Esophagus squamous epithelium (tissue), 5 donors: ENCODE results near the gene HECTD2. TPM values are rescaled to one million over a fixed set of nuclear protein-coding genes. Genes with fewer than 3 reads are reported as not detected.

Experiments used
- DNase-seq: peaks from one replicate; lab custom pipeline; 2025; lab: John Stamatoyannopoulos, UW
- H3K27ac ChIP-seq, 4 donors: fragments of 200-600 bp; sonication (generic); one replicate each; pipeline ENCODE4 v1.5.1; 2016 to 2019; ENCODE audit warnings: mild to moderate bottlenecking in 1 of 4
- H3K27me3 ChIP-seq, 4 donors: fragments of 200-600 bp; sonication (generic); 1 replicate in 3 of 4; 2 replicates in 1 of 4; pipeline versions ENCODE4 v1.5.1 to v1.6.0; 2017 to 2021; ENCODE audit warnings: antibody characterized with exemption in 1 of 4
- H3K36me3 ChIP-seq, 3 donors: fragments of 200-600 bp; sonication (generic); one replicate each; pipeline ENCODE4 v1.5.1; 2016 to 2019
- H3K4me1 ChIP-seq, 3 donors: fragments of 200-600 bp; sonication (generic); one replicate each; pipeline ENCODE4 v1.5.1; 2017 to 2019
- H3K4me3 ChIP-seq, 4 donors: fragments of 200-600 bp; sonication (generic); 1 replicate in 3 of 4; 2 replicates in 1 of 4; pipeline ENCODE4 v1.5.1; 2016 to 2019; ENCODE audit warnings: mild to moderate bottlenecking in 2 of 4, moderate library complexity in 1 of 4
- H3K9me3 ChIP-seq, 3 donors: fragments of 200-600 bp; sonication (generic); one replicate each; pipeline ENCODE4 v1.5.1; 2016 to 2019
- CTCF ChIP-seq, 6 experiments: fragments of 450-650 bp in 4 of 6; fragments of 200-600 bp in 2 of 6; sonication (generic) in 2 of 6; IDR thresholded peaks; one replicate each; pipeline ENCODE4 v1.5.1; 2016 to 2019; ENCODE audit warnings: antibody characterized with exemption in 6 of 6, mild to moderate bottlenecking in 4 of 6, moderate library complexity in 4 of 6
- POLR2A ChIP-seq, 4 donors: fragments of 450-650 bp; IDR thresholded peaks; one replicate each; pipeline ENCODE4 v1.6.1; 2017; ENCODE audit warnings: antibody characterized with exemption in 4 of 4, mild to moderate bottlenecking in 4 of 4, moderate library complexity in 3 of 4
- WGBS, 2 donors: methylation state at CpG; one replicate each; pipeline ENCODE4 v1.1.5; 2018; 5-methylcytosine and 5-hydroxymethylcytosine counted together
- intact Hi-C: fragments of 100-400 bp; cut with DNase I; formaldehyde crosslinking; loops from one replicate; pipeline ENCODE4 v1.15.0; 2022
- total RNA-seq, 4 donors: library from RNA; depleted of rRNA; stranded (reverse); fragments of >200 nt; gene quantifications; one replicate each; pipeline ENCODE4 v1.1.0, GENCODE V29; 2016
- donor health status: DM: yes; HTN: yes; CAD: no.

HECTD2 gene
- total RNA-seq, 4 donors from 2014 or later, result 5.0 to 12.8 (median 6.8) TPM

- H3K4me1 ChIP-seq, result no peaks in the 10 kb centered on the region
- H3K4me3 ChIP-seq, result no peak overlapping the region
- H3K27me3 ChIP-seq, result no peaks in the 10 kb centered on the region
- peaks cover 0 to 52% (median 4%) of the 10 kb centered on the region in 3 donors for H3K36me3 ChIP-seq
- 86 to 88% methylated on average over 3 of the region's 3 CpGs for WGBS, 2 donors
- H3K9me3 ChIP-seq, result no peaks in the 10 kb centered on the region
- intact Hi-C loops, result no loop called here
- no peak overlapping the region for H3K27ac ChIP-seq
- no peak for DNase-seq
- no peak for TF ChIP-seq CTCF (IDR thresholded peaks at IDR 0.05)
- TF ChIP-seq POLR2A (IDR thresholded peaks at IDR 0.05), result no peak
These were observed 50.5 kb downstream of the HECTD2 start for GRCh38 chr10:91460681-91461080.

GRCh38 chr10:91462423-91462822 is 52.3 kb downstream of the HECTD2 start:
- intact Hi-C loops, result no loop called here
- Histone ChIP-seq H3K4me3 (no peak overlapping the region), H3K9me3 (no peaks in the 10 kb centered on the region), H3K27me3 (no peaks in the 10 kb centered on the region), H3K36me3 (peaks cover 4 to 60% (median 5%) of the 10 kb centered on the region in 3 donors), H3K4me1 (no peaks in the 10 kb centered on the region), H3K27ac (no peak overlapping the region)
- no peak for DNase-seq
- TF ChIP-seq POLR2A (IDR thresholded peaks at IDR 0.05) (no peak), CTCF (IDR thresholded peaks at IDR 0.05) (no peak)

- no peaks in the 10 kb centered on the region for H3K4me1 ChIP-seq
- no peak overlapping the region for H3K4me3 ChIP-seq
- DNase-seq, result no peak
- 87 to 93% methylated on average over 2 of the region's 2 CpGs for WGBS, 2 donors
- H3K27me3 ChIP-seq, result no peaks in the 10 kb centered on the region
- no peak overlapping the region for H3K27ac ChIP-seq
- H3K36me3 ChIP-seq, result peaks cover 4 to 66% (median 5%) of the 10 kb centered on the region in 3 donors
- no peaks in the 10 kb centered on the region for H3K9me3 ChIP-seq
- no peak for TF ChIP-seq POLR2A (IDR thresholded peaks at IDR 0.05)
- no peak for TF ChIP-seq CTCF (IDR thresholded peaks at IDR 0.05)
- intact Hi-C loops, result no loop called here
These were observed 54.4 kb downstream of the HECTD2 start for GRCh38 chr10:91464500-91464899.

- intact Hi-C loops, result no loop called here
- Histone ChIP-seq H3K27me3 (no peaks in the 10 kb centered on the region), H3K27ac (no peak overlapping the region), H3K36me3 (peaks cover 4 to 66% (median 5%) of the 10 kb centered on the region in 3 donors), H3K4me1 (no peaks in the 10 kb centered on the region), H3K9me3 (no peaks in the 10 kb centered on the region), H3K4me3 (no peak overlapping the region)
- TF ChIP-seq POLR2A (IDR thresholded peaks at IDR 0.05) (no peak), CTCF (IDR thresholded peaks at IDR 0.05) (no peak)
- DNase-seq, result no peak
- 93 to 95% methylated on average over 1 of the region's 1 CpG for WGBS, 2 donors
These were observed 55.1 kb downstream of the HECTD2 start for GRCh38 chr10:91465261-91465660.

GRCh38 chr10:91467114-91467513 is 57.0 kb downstream of the HECTD2 start:
- Histone ChIP-seq H3K9me3 (no peaks in the 10 kb centered on the region), H3K27ac (no peak overlapping the region), H3K36me3 (peaks cover 4 to 47% (median 5%) of the 10 kb centered on the region in 3 donors), H3K4me3 (no peak overlapping the region), H3K4me1 (no peaks in the 10 kb centered on the region), H3K27me3 (no peaks in the 10 kb centered on the region)
- 100% methylated on average over 1 to 3 of the region's 4 CpGs for WGBS, 2 donors
- DNase-seq, result no peak
- no peak for TF ChIP-seq CTCF (IDR thresholded peaks at IDR 0.05)
- TF ChIP-seq POLR2A (IDR thresholded peaks at IDR 0.05), result no peak
- intact Hi-C loops, result no loop called here
